GM18499 (cell line): ENCODE results near the gene TRIM7.
"Not testable (repeated sequence)": the region's sequence is repeated elsewhere in the genome, so short reads cannot be mapped to it uniquely, and the experiment has no call there.

Source experiments
- ATAC-seq: cut with Tn5 transposase; IDR thresholded peaks from one replicate; pipeline ENCODE4 v1.9.1; 2021; ENCODE audit warnings: moderate number of reproducible peaks; ENCODE audit not compliant: insufficient read depth, unreplicated experiment

Gene TRIM7

DNA sequence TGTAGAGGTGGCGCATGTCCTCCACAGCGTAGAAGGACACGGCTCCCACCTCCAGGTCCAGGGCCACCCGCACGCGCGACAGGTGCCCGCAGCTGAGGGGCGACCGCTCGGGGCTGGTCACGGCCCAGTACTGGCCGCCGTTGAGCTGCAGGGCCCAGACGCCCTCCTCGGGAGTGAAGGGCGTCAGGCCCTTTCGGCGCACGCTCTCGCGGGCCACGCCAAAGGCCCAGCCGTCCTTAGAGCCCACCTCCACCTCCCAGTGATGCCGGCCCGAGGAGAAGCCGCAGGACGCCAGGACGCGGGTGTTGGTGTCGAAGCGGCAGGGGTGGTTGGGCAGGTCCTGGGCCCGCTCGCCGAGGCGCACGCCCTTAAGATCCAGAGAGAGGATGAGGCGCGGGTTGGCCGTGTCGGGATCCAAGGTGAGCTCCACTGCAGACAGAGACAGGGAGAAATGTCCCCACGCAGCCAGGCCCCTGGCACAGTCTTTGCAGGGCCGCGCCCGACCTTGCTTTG is 9.7 kb downstream of the TRIM7 start:
- ATAC-seq = no peak

DNA sequence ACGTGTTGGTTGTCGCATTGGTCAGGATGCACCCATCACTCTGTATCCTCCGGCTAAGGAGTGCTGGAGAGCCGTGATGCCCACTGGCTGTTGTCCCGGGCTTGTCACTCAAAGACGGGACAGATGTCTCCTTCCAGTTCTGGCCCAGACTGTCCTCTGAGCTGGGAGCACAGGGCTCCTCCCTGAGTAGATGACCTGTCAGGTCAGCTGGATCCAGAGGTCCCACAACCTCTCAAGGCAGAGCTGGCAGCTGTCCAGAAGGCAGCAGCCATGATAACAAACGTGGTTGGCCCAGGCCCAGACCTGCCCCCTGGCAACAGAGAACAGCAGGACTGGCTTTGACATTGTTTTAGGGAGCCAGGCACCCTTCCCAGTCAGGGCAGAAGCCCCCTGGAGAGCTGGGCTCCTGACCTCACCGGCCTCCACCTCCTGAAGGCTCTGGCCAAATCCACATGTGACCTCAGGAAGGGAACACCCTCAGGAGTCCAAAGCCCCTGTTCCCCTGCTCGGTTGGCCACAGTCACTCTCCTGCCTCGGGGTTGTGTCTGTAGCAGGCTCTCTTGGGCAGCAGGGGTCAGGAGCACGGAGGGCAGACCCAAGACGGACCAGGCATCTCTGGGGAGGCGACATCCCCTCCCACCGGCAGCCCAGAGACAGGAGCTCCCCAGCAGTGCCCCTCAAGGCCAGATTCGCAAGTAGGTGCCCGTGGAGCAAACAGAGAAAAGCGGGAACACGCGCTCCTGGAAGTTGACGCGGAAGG is 10.3 kb downstream of the TRIM7 start:
- no peak for ATAC-seq

- no peak for ATAC-seq
Measured at GRCh38 chr5:181193656-181194055, 11.3 kb downstream of the TRIM7 start.

- no peak for ATAC-seq
Measured at GRCh38 chr5:181192337-181193046, 12.5 kb downstream of the TRIM7 start.

GRCh38 chr5:181191526-181192336 is 13.3 kb downstream of the TRIM7 start:
- peak; percentile 41 for ATAC-seq

DNA sequence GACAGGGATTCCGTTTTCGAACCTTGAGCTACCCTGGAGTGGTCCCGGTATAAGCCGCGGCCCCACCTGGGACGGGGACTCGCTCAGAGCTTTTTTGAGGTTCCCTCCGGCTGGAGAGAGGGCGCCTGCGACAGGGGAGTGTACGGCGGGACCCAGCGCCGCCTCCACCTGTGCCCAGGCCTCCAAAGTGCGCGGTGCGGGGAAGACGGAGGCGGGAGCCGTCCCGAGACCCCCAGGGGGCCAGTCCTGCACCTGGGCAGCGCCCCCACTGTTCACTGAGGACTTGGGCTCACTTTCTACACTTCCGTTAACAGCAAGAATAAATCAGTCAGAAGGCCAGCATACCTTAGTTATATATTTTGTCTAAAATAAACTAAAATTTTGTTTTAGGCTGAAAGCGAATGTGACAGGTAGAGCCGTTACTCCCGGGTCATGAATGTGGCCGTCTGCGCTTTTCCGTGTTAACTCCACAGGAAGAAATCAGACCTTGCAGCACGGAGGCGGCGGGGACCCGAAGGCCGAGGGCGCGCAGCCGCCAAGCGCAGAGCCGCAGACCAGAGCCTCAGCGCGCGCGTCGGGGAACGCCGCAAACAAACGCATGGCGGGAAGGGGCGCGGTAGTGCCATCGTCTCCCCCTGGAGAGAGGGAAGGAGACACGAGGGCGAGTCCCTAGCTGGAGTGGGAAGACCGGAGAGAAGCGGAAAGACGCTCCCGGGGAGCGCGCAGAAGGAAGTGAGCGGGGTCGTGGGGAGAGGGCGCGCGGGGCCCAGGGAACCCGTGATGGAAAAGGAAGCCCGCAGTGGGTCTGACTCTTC is 14.1 kb downstream of the TRIM7 start:
- peak; percentile 7 for ATAC-seq

- ATAC-seq = no peak
Measured at GRCh38 chr5:181189962-181190710, 14.9 kb downstream of the TRIM7 start.

GRCh38 chr5:181189363-181189961 is 15.5 kb downstream of the TRIM7 start:
- no peak for ATAC-seq

GRCh38 chr5:181188700-181189362 is 16.2 kb downstream of the TRIM7 start:
- ATAC-seq = no peak

DNA sequence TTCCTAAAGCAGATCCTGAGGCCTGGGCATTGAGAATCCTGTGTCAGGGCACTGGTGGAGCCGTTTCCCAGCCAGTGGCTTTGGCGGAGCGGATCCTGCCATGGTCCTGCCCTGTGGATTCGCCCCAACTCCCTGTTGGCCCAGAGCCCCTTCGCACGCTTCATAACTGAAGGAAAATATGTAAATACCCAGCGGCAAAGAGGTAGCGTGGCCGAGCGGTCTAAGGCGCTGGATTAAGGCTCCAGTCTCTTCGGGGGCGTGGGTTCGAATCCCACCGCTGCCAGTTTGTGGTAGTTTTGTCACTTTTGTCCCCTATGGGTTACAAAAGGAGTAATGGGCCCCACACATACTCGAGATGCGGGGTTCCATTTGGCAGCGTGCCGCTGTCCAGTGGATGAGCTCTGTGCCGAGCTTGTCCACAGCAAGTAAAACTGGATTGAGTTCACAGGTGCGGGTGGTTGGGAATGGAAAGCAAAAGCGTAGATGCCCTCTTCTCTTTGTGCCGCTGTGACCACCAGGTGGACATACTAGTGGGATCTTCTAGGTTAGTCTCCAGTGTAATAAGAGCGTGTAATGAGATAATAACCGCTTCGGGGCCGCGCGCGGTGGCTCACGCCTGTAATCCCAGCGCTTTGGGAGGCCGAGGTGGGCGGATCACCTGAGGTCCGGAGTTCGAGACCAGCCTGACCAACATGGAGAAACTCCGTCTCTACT is 17.3 kb downstream of the TRIM7 start:
- no peak for ATAC-seq

- no peak for ATAC-seq
Measured at GRCh38 chr5:181186986-181187499, 18.0 kb downstream of the TRIM7 start.

DNA sequence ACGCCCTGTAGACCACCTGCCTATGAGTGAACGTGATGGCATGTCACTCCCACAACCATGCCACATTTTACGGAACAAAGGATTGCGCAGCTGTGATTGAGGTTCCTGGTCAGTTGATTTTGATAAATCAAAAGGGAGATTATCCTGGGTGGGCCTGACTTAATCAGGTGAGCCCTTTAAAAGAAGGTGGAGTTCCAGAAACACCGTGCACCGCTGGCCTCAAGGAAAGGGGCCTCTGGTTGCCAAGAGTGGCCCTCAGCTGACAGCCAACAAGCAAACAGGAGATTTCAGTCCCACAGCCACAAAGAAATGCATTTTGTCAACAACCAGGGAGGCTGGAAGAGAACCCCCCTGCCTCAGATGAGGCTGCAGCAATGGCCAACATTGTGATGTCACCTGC is 19.0 kb downstream of the TRIM7 start:
- no peak for ATAC-seq

- ATAC-seq = no peak
Measured at GRCh38 chr5:181185560-181185959, 19.4 kb downstream of the TRIM7 start.

DNA sequence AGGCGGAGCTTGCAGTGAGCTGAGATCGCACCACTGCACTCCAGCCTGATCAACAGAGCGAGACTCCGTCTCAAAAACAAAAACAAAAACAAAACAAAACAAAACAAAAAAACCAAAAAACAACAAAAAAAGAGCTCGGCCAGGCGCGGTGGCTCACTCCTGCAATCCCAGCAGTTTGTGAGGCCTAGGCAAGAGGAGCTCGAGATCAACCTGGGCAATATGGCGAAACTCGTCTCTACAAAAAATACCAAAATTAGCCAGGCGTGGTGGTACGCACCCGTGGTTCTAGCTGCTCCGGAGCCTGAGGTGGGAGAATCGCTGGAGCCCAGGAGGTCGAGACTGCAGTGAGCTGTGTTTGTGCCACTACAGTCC is 20.2 kb downstream of the TRIM7 start:
- no peak for ATAC-seq

GRCh38 chr5:181182651-181183050 is 22.3 kb downstream of the TRIM7 start:
- no peak for ATAC-seq

GRCh38 chr5:181181650-181182565 is 23.1 kb downstream of the TRIM7 start:
- no peak for ATAC-seq

DNA sequence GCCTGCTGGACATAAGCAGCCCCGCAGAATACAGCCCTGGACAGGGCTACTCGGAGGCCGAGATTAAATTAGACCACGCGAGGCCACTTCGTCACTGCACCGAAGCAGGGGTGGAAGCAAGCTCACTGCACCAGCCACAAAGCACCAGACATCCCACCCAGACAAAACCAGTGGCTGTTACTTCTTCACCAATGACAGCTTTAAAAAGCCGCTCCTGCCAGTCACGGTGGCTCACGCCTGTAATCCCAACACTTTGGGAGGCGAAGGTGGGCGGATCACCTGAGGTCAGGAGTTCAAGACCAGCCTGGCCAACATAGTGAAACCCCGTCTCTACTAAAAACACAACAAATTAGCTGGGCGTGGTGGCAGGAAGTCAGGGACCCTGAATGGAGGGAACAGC is 27.4 kb downstream of the TRIM7 start:
- ATAC-seq = not testable (repeated sequence)
